GM12878 (cell line): ENCODE results near the gene CTNNA3. TPM values are rescaled to one million over a fixed set of nuclear protein-coding genes. Genes with fewer than 3 reads are reported as not detected.
A peak's percentile ranks its signal among the peaks of the same experiment; 100 is the strongest.

ENCODE experiments used
- CEBPB ChIP-seq, 2 experiments: fragments of 150-350 bp in 1 of 2; IDR thresholded peaks; 2 replicates each; pipeline ENCODE4 v1.6.1; 2012 to 2014; ENCODE audit warnings: low read depth in 2 of 2, low read length in 2 of 2, borderline replicate concordance in 1 of 2, inconsistent platforms in 1 of 2
- CHD2 ChIP-seq: IDR thresholded peaks from 2 replicates; pipeline ENCODE4 v1.6.1; 2011; ENCODE audit warnings: low read depth, low read length, improper control_type of control experiment, borderline replicate concordance
- GABPA ChIP-seq: IDR thresholded peaks from 2 replicates; pipeline ENCODE4 v1.6.1; 2014; ENCODE audit warnings: antibody characterized with exemption, low read depth, mild to moderate bottlenecking, inconsistent platforms
- JUND ChIP-seq: IDR thresholded peaks from 2 replicates; pipeline ENCODE4 v1.6.1; 2012; ENCODE audit warnings: low read depth, mild to moderate bottlenecking, low read length, improper control_type of control experiment, moderate library complexity
- PBX3 ChIP-seq: IDR thresholded peaks from 2 replicates; pipeline ENCODE4 v1.6.1; 2011; ENCODE audit warnings: mild to moderate bottlenecking, low read depth, low read length, moderate library complexity; ENCODE audit not compliant: insufficient replicate concordance
- POLR2AphosphoS5 ChIP-seq: IDR thresholded peaks from 2 replicates; pipeline ENCODE4 v1.6.1; 2011; ENCODE audit warnings: mild to moderate bottlenecking, low read length, inconsistent platforms
- POU2F2 ChIP-seq: IDR thresholded peaks from 3 replicates; pipeline ENCODE4 v1.6.1; 2011; ENCODE audit warnings: low read depth, mild to moderate bottlenecking, low read length, borderline replicate concordance
- RAD21 ChIP-seq: IDR thresholded peaks from 2 replicates; pipeline ENCODE4 v1.6.1; 2011; ENCODE audit warnings: mild to moderate bottlenecking, low read depth, low read length, moderate library complexity; ENCODE audit not compliant: insufficient read depth
- SREBF2 ChIP-seq: IDR thresholded peaks from 2 replicates; pipeline ENCODE4 v1.6.1; 2012; ENCODE audit warnings: mild to moderate bottlenecking, low read length
- ZNF207 ChIP-seq: fragments of 450-650 bp; IDR thresholded peaks from 2 replicates; pipeline ENCODE4 v1.6.1; 2014; ENCODE audit warnings: antibody characterized with exemption, mild to moderate bottlenecking, borderline replicate concordance
- ZSCAN29 ChIP-seq: fragments of 450-650 bp; IDR thresholded peaks from 2 replicates; pipeline ENCODE4 v1.6.1; 2017; ENCODE audit warnings: mild to moderate bottlenecking, moderate library complexity
- polyA plus RNA-seq, 11 experiments: library from polyadenylated mRNA; depleted of rRNA in 4 of 11; unstranded in 6 of 11; stranded (reverse) in 5 of 11; fragments of >200 nt; fragmentation: Nextera tagmentation in 4 of 11; fragmentation: Illumina TruSeq in 1 of 11; extraction: Ambion mirVana in 4 of 11; extraction: Trizol in 1 of 11; gene quantifications; 1 replicate in 1 of 11; 2 replicates in 10 of 11; pipeline versions ENCODE4 v1.2.1 to v1.2.3, GENCODE V29; 2011 to 2016; ENCODE audit warnings: inconsistent platforms in 2 of 11, missing spikeins in 2 of 11, low read depth in 1 of 11
- total RNA-seq, 4 experiments: library from RNA; depleted of rRNA in 3 of 4; stranded (reverse); fragments of >200 nt in 3 of 4; fragmentation: Illumina TruSeq in 1 of 4; extraction: Trizol in 1 of 4; gene quantifications; 2 replicates each; pipeline versions ENCODE4 v1.2.1 to v1.2.3, GENCODE V29; 2013 to 2021
- TF ChIP-seq, protein P1 (sequence below): fragments of 150-350 bp; IDR thresholded peaks from 2 replicates; pipeline ENCODE4 v1.6.1; 2016; ENCODE audit warnings: low read depth, low read length
- TF ChIP-seq, protein P2 (sequence below): fragments of 450-650 bp; IDR thresholded peaks from 2 replicates; pipeline ENCODE4 v1.6.1; 2017; ENCODE audit warnings: mild to moderate bottlenecking, moderate library complexity

The CTNNA3 gene
- total and polyA plus RNA-seq, 10 of the 15 experiments (the other 5 are each of a cell fraction or from before 2014, with no cell fraction given): under 0.01 to 4.5 (median 0.22) TPM; not detected in 2

- TF ChIP-seq POLR2AphosphoS5 (no peak), POU2F2 (no peak), RAD21 (peak; percentile 83), GABPA (no peak), ZNF207 (no peak), SREBF2 (no peak), CEBPB (IDR thresholded peaks at IDR 0.05; ENCODE audit: borderline replicate concordance in 1 of 2, low read depth in 2 of 2, low read length in 2 of 2) (no peak), PBX3 (no peak), CHD2 (no peak), ZSCAN29 (no peak), JUND (no peak)
- TF ChIP-seq, protein P1, sequence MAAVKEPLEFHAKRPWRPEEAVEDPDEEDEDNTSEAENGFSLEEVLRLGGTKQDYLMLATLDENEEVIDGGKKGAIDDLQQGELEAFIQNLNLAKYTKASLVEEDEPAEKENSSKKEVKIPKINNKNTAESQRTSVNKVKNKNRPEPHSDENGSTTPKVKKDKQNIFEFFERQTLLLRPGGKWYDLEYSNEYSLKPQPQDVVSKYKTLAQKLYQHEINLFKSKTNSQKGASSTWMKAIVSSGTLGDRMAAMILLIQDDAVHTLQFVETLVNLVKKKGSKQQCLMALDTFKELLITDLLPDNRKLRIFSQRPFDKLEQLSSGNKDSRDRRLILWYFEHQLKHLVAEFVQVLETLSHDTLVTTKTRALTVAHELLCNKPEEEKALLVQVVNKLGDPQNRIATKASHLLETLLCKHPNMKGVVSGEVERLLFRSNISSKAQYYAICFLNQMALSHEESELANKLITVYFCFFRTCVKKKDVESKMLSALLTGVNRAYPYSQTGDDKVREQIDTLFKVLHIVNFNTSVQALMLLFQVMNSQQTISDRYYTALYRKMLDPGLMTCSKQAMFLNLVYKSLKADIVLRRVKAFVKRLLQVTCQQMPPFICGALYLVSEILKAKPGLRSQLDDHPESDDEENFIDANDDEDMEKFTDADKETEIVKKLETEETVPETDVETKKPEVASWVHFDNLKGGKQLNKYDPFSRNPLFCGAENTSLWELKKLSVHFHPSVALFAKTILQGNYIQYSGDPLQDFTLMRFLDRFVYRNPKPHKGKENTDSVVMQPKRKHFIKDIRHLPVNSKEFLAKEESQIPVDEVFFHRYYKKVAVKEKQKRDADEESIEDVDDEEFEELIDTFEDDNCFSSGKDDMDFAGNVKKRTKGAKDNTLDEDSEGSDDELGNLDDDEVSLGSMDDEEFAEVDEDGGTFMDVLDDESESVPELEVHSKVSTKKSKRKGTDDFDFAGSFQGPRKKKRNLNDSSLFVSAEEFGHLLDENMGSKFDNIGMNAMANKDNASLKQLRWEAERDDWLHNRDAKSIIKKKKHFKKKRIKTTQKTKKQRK: no peak
- TF ChIP-seq, protein P2, sequence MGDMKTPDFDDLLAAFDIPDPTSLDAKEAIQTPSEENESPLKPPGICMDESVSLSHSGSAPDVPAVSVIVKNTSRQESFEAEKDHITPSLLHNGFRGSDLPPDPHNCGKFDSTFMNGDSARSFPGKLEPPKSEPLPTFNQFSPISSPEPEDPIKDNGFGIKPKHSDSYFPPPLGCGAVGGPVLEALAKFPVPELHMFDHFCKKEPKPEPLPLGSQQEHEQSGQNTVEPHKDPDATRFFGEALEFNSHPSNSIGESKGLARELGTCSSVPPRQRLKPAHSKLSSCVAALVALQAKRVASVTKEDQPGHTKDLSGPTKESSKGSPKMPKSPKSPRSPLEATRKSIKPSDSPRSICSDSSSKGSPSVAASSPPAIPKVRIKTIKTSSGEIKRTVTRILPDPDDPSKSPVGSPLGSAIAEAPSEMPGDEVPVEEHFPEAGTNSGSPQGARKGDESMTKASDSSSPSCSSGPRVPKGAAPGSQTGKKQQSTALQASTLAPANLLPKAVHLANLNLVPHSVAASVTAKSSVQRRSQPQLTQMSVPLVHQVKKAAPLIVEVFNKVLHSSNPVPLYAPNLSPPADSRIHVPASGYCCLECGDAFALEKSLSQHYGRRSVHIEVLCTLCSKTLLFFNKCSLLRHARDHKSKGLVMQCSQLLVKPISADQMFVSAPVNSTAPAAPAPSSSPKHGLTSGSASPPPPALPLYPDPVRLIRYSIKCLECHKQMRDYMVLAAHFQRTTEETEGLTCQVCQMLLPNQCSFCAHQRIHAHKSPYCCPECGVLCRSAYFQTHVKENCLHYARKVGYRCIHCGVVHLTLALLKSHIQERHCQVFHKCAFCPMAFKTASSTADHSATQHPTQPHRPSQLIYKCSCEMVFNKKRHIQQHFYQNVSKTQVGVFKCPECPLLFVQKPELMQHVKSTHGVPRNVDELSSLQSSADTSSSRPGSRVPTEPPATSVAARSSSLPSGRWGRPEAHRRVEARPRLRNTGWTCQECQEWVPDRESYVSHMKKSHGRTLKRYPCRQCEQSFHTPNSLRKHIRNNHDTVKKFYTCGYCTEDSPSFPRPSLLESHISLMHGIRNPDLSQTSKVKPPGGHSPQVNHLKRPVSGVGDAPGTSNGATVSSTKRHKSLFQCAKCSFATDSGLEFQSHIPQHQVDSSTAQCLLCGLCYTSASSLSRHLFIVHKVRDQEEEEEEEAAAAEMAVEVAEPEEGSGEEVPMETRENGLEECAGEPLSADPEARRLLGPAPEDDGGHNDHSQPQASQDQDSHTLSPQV: no peak
- TF ChIP-seq, all 136 proteins: peak for 5
These were observed 1515.2 kb downstream of the CTNNA3 start (continued) for GRCh38 chr10:66180581-66181318.
